HG02943 (cell line): ENCODE data around the gene VIPR2.
"Not testable (repeated sequence)": the region's sequence is repeated elsewhere in the genome, so short reads cannot be mapped to it uniquely, and the experiment has no call there.

Experiments
- ATAC-seq: cut with Tn5 transposase; IDR thresholded peaks from one replicate; pipeline ENCODE4 v1.9.1; 2021; ENCODE audit warnings: mild to moderate bottlenecking, low read depth, moderate library complexity; ENCODE audit not compliant: unreplicated experiment

The VIPR2 gene

GRCh38 chr7:159015454-159016410 is 128.9 kb downstream of the VIPR2 start:
- ATAC-seq = no peak

GRCh38 chr7:159015081-159015453 is 129.6 kb downstream of the VIPR2 start:
- no peak for ATAC-seq

- ATAC-seq = no peak
Observed at GRCh38 chr7:159014297-159015062, 130.2 kb downstream of the VIPR2 start.

- ATAC-seq = no peak
Observed at GRCh38 chr7:159013825-159014289, 130.8 kb downstream of the VIPR2 start.

- no peak for ATAC-seq
Observed at GRCh38 chr7:159013181-159013690, 131.4 kb downstream of the VIPR2 start.

- ATAC-seq = no peak
Observed at GRCh38 chr7:159012353-159013069, 132.2 kb downstream of the VIPR2 start.

- no peak for ATAC-seq
Observed at GRCh38 chr7:159011722-159012022, 133.0 kb downstream of the VIPR2 start.

- no peak for ATAC-seq
Observed at GRCh38 chr7:159010937-159011721, 133.5 kb downstream of the VIPR2 start.

- no peak for ATAC-seq
Observed at GRCh38 chr7:159010411-159010810, 134.3 kb downstream of the VIPR2 start.

- no peak for ATAC-seq
Observed at GRCh38 chr7:159009951-159010350, 134.7 kb downstream of the VIPR2 start.

- no peak for ATAC-seq
Observed at GRCh38 chr7:159008417-159008816, 136.2 kb downstream of the VIPR2 start.

GRCh38 chr7:159007996-159008389 is 136.7 kb downstream of the VIPR2 start:
- no peak for ATAC-seq

- no peak for ATAC-seq
Observed at GRCh38 chr7:159007364-159007995, 137.2 kb downstream of the VIPR2 start.

GRCh38 chr7:159006610-159007130 is 138.0 kb downstream of the VIPR2 start:
- no peak for ATAC-seq

- not testable (repeated sequence) for ATAC-seq
Observed at GRCh38 chr7:159006022-159006609, 138.6 kb downstream of the VIPR2 start.

- ATAC-seq = no peak
Observed at GRCh38 chr7:159005618-159006017, 139.0 kb downstream of the VIPR2 start.

- no peak for ATAC-seq
Observed at GRCh38 chr7:159004411-159004810, 140.3 kb downstream of the VIPR2 start.

- ATAC-seq = no peak
Observed at GRCh38 chr7:159001811-159002210, 142.9 kb downstream of the VIPR2 start.
